RWPE1 (cell line): ENCODE results near the gene MKLN1.
"Not testable (repeated sequence)": the region's sequence is repeated elsewhere in the genome, so short reads cannot be mapped to it uniquely, and the experiment has no call there.

Experiments used
- CTCF ChIA-PET: fragments of 350-600 bp; sonication (Branson Sonifier 250); formaldehyde crosslinking; extraction: SDS; loops from one replicate; lab custom pipeline; 2021; lab: Yijun Ruan, JAX
- POLR2A ChIA-PET: fragments of 400-600 bp; formaldehyde crosslinking; extraction: SDS; loops from one replicate; lab custom pipeline; 2020; ENCODE audit warnings: antibody characterized with exemption; ENCODE audit not compliant: low non-redundant PET; lab: Yijun Ruan, JAX
- DNase-seq: peaks from one replicate; pipeline ENCODE4 v3.0.0; 2012; ENCODE audit warnings: low spot score
- H3K27ac ChIP-seq: fragments of 450-650 bp; 2 replicates; pipeline ENCODE4 v1.5.1; 2017
- CTCF ChIP-seq: fragments of 450-650 bp; conservative IDR thresholded peaks from 2 replicates; pipeline ENCODE4 v1.5.1; 2017; ENCODE audit warnings: low read depth, mild to moderate bottlenecking

Gene MKLN1

DNA sequence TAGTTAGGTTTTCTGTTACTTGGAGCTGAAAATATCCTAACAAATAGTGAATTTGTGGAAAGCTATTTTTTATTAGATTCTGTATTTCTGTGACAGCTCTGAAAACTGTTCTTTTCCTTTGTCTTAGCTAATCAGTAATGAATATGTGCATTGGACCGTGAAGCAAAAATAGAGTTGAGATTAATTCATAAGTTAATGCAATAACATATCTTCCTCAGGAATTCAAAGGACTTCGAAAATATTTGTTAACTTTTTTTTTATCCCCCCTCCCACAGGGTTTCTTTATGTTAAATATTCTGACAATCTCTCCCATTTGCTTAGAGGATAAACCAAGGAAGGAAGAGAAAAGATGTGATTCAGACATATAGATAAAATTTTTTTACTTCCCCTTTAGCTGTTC, 127.3 kb downstream of the MKLN1 start:
- no peak for DNase-seq
- ChIA-PET CTCF (no interaction called here), POLR2A (no interaction called here)
- no peak for TF ChIP-seq CTCF
- H3K27ac ChIP-seq, result no peak overlapping the region

DNA sequence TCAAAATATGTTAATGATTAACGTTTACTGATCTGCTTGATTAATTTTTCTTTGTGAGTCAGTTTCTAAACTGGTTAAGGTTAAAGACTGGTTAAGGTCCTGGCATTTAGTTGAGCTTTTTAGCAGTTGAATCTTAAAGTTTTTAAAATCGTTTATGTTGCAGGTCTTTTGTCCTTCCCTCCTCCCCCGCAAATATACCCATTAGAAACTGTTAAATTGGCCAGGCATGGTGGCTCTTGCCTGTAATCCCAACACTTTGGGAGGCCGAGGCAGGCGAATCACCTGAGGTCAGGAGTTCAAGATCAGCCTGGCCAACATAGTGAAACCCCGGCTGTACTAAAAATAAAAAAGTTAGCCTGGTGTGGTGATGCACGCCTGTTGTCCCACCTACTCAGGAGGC, 127.9 kb downstream of the MKLN1 start:
- ChIA-PET POLR2A (no interaction called here), CTCF (no interaction called here)
- DNase-seq, result no peak
- TF ChIP-seq CTCF, result no peak
- no peak overlapping the region for H3K27ac ChIP-seq

GRCh38 chr7:131456338-131456737, 128.7 kb downstream of the MKLN1 start:
- ChIA-PET CTCF (no interaction called here), POLR2A (no interaction called here)
- DNase-seq, result no peak

DNA sequence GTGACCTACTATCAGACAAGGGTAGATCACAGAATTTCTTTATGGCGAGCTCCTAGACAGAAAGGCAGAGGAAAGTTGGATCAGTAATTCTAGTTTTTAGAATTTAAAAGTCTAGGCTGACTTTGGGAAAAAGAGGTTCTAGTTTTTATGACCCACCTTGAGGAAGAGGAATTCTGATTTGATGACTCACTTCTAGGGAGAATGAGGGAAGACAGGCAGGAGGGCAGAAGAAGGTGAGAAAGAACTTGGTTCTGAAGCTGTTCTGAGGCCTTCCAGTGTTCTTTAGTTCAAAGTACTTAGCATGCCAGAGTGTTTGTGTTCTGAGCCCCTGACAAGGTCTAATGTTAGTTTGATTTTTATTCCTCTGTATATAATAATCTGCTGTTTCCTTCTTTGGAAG, 131.6 kb downstream of the MKLN1 start:
- TF ChIP-seq CTCF, result no peak
- ChIA-PET CTCF (no interaction called here), POLR2A (no interaction called here)
- peak; percentile 9 for DNase-seq
- no peak overlapping the region for H3K27ac ChIP-seq

More at GRCh38 chr7:131456338-131456737, 128.7 kb downstream of the MKLN1 start:
- H3K27ac ChIP-seq, result no peak overlapping the region
- TF ChIP-seq CTCF, result no peak

DNA sequence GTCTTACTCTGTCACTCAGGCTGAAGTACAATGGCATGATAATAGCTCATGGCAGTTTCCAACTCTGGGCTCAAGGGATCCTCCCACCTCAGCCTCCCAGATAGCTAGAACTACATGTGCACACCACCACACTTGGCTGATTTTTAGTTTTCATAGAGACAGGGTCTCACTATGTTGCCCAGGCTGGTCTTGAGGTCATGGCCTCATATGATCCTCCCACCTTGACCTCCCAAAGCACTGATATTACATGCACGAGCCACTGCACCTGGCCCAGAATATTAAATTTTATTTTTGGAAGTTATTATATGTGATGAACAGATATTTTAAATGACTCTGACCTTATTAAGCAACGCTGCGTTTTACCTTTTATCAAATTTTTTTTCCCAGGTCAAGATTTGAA, 134.4 kb downstream of the MKLN1 start:
- CTCF ChIA-PET, result no interaction called here
- DNase-seq, result no peak
- TF ChIP-seq CTCF, result no peak
- POLR2A ChIA-PET, result no interaction called here
- no peak overlapping the region for H3K27ac ChIP-seq

GRCh38 chr7:131462715-131463114, 135.0 kb downstream of the MKLN1 start:
- CTCF ChIA-PET, DNase-seq, POLR2A ChIA-PET: not testable (repeated sequence)

DNA sequence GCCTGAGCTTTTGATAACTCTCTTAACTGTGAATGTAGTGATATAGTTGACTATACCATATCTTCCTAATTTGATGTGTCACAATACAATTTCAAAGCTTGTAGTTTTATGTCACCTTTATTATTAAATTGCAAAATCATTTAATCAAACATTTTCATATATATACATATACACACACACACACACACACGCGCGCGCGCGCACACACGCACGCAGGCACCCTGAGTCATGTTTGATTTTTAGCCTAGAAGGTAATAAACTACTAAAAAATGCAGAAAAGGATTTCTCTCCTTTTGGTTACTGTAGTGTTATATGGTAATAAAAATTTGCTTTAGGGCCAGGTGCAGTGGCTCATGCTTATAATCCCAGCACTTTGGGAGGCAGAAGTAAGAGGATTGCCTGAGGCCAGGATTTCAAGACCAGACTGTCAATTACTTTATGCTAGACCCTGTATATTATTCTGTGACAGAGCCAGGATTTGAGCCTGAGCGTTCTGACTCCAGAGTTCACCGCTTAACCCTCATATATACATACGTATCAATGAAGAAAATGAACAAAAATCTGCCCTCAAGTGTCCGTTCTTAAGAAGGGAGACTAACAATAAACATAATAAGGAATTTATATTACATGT, 139.2 kb downstream of the MKLN1 start:
- DNase-seq, result no peak
- ChIA-PET POLR2A (no interaction called here), CTCF (no interaction called here)
- TF ChIP-seq CTCF, result no peak
- no peak overlapping the region for H3K27ac ChIP-seq

More at GRCh38 chr7:131462715-131463114, 135.0 kb downstream of the MKLN1 start:
- not testable (repeated sequence) for H3K27ac ChIP-seq
